Heart left ventricle (tissue), 13 donors: ENCODE results near the gene PACSIN3.

Experiments
- CTCF ChIP-seq, 12 donors: fragments of 200-600 bp; sonication (generic) in 4 of 12; IDR thresholded peaks; one replicate each; pipeline versions ENCODE4 v1.5.0 to v1.8.0; 2018 to 2022; ENCODE audit warnings: antibody characterized with exemption in 12 of 12, mild to moderate bottlenecking in 5 of 12
- POLR2A ChIP-seq, 2 donors: fragments of 450-650 bp; IDR thresholded peaks; one replicate each; pipeline ENCODE4 v1.6.1; 2017; ENCODE audit warnings: antibody characterized with exemption in 2 of 2, mild to moderate bottlenecking in 2 of 2, moderate library complexity in 2 of 2
- donor health status: ischemic (EF 13 %, LVEDD 7.1; RV severe dilation, severe dysfunction).
- donor health status: DM: no; HTN: yes; CAD: no.
- donor health status: DM: no; HTN: no; CAD: no.
- donor health status: ischemic (EF 25% LVEDD 6.9; RV normal size, moderate dysfunction).
- donor health status: ischemic (EF 25% LVEDD 5.7; RV mildly dilated, moderate dysfunction).
- donor health status: ischemic (EF 35%, LVEDD 5.7; RV mildly dilated, moderate dysfunction).
- donor health status: nonischemic (EF 11% LVEDD 7.7; RV severe dilation, severe dysfunction).
- donor health status: DM: yes; HTN: yes; CAD: no.
- donor health status: PGD.
- donor health status: ischemic (EF 29% LVEDD 5.4; RV normal size, mild dysfunction).
- donor health status: nonischemic (EF 23%, LVEDD 6.1; RV moderate dilation, normal function).

- TF ChIP-seq CTCF (IDR thresholded peaks at IDR 0.05), result no peak
- no peak for TF ChIP-seq POLR2A (IDR thresholded peaks at IDR 0.05)
These were observed 20.9 kb downstream of the PACSIN3 start for GRCh38 chr11:47165253-47165840.
